Central memory CD4-positive, alpha-beta T cell (primary cell): ENCODE measurements around the gene RUBCN.
"Not testable (repeated sequence)": the region's sequence is repeated elsewhere in the genome, so short reads cannot be mapped to it uniquely, and the experiment has no call there.

ENCODE experiments used
- DNase-seq: peaks from one replicate; pipeline ENCODE4 v3.0.0; 2022

Gene RUBCN

DNA sequence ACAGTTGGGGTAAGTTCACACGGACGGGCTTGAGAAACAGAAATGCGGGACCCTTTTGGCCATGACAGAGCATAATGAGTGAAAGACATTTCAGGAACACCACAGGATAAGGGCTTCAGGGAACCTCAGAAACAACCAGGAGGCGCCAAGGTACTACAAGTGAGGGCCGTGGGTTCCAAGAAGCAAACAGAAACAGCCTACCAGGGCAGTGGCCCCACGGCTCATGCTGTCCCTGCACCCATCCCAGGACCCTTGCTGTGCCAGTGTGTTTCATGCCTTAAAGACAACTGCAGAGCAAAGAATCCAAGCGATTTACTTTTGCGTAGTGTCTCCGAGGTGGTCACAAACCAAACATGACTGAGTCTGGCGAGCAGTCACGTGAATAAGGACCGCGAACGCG lies 54.0 kb downstream of the RUBCN start:
- no peak for DNase-seq

DNA sequence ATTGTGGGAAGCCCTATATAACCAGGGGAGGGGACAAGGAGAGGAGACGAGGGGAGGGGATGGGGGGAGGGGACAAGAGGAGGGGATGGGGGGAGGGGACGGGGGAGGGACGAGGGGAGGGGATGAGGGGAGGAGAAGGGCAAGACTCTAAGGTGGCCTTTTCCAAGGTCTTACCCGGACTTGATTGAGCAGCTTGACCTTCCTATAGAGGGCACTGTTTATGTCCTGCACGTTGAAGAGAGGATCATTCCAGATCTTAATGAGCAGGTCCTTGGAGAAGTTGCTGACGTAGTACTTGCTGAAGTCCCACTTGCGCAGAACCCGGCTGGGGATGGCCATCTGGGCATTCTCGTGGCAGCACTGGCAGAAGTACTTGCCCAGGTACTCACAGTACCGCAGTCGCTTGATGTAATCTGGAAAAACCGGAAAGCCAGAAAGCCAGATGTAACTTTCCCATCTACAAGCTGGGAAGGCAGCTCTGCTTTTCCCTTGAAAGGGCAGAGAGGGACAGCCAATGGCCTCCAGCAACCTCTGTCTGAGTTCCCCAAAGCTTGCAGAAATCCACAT lies 55.7 kb downstream of the RUBCN start:
- DNase-seq, result no peak

DNA sequence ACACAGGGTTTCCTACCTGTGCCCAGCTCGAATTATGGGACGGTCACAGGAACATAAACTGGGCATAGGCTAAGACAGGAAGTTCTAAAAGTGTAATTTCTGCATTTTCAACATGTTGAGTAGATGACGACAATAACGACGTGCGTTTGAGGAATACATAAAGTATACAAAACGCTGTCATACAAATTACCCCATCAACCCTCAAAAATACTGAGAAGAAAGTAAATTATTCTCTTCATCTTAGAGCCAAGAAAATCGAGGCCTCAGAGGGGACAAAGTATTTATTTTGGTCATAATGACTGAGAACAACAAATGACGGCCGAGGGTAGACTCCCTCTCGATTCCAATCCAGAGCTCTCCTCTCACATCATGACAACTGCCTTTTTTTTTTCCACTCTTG lies 60.8 kb downstream of the RUBCN start:
- DNase-seq, result no peak

DNA sequence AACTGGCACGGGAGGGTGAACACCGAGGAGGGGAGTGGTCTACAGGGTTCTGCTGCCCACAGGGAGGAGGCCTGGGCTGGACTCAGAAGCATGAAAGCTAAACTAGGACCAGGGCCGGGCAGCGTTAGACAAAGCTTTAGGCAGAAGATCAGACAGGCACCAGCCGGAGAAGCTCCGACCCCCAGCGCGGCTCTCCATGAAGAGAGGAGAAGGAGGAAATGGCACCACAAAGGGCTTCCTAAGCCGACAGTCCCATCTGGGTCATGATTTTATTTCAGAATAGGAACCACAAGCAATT lies 61.2 kb downstream of the RUBCN start:
- no peak for DNase-seq

DNA sequence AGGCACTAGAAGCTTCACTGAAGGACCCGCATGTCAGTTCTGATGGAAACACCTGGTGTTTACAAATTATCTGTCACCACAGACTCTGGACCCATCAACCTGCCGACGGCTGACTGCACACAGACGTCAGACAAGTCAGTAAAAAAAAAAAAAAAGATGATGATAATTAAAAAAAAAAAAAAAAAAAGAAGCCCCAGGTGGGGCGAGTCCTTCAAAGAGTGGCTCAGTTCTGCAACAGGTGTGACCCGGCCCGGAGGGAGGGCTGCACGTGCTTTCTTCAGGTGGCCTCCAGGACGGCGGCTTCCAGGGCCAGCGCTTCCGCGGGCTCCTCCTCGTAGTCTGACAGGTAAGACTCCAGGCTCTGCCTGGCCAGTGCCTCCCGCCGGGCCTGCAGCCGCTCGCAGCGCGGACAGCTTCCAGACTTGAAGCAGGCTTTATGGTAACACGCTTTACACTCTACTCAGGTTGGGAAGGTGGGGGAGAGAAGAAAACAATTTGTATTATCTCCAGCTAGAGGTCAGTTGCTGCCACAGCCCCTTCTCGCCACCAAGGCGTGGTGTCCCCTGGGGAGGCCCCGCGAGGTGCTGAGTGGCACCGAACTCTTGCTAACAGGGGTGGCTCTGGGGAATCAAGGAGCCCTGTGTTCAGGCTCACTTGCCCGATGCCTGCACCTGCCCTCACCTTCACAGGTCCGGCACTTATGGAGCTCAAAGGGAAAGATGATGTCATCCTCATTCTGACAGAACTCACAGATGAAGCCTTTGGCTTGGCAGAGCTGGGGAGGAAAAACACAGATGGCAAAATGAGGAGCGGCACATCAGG lies 61.8 kb downstream of the RUBCN start:
- no peak for DNase-seq

DNA sequence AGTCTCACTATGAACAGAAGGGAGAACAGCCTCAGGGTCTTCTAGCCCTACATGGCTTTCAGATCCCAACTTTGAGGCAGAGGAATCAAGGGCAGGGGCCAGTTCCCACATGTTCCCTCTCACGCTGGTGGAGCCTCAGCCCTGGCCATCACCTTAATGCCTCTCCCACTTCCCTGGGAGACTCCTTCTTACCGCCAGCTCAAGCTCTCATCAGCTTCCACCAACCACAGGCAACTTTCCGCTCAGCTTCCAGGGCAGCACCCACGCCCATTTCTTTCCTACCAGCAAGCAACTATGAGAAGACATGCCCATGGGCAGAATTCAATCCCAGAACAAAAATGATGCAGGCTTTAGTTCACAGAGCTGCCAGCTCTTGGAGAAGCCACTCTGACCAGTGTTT lies 63.5 kb downstream of the RUBCN start:
- DNase-seq, result no peak

DNA sequence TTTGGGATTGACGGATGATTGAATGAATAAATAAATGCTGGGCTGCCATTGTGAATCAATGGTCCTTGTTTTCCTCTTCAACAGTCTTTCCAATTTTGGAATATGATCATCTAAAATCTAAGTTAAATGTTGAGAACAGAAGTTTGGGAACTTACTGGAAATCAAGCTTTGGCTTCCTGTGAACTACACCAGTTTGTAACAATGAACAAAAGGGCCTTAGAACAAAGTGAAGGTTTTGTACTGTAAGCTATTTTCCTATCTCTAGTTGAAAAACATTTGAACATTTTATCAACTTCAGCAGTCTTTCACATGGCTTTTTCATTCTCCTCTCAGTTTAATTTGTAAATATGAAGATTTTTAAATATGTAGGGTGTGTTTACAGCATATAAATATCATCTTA lies 66.3 kb downstream of the RUBCN start:
- no peak for DNase-seq

DNA sequence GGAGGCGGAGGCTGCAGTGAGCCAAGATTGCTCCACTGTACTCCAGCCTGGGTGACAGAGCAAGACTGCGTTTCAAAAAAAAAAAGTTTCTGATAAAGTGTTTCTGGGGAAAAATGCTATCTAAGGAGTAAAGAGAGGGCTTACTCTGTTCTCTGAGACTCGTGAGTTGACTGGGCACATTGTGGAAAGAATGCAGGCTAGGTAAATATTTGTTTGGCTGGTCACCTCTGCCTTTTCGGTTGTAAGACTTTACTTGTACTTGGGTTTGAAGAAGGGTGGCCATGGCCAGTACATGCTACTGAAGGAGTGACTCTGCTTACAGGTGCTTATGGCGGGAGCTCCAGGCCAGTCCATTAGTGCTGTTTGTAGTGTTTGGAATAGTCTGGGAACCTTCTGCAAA lies 68.7 kb downstream of the RUBCN start:
- DNase-seq, result no peak

DNA sequence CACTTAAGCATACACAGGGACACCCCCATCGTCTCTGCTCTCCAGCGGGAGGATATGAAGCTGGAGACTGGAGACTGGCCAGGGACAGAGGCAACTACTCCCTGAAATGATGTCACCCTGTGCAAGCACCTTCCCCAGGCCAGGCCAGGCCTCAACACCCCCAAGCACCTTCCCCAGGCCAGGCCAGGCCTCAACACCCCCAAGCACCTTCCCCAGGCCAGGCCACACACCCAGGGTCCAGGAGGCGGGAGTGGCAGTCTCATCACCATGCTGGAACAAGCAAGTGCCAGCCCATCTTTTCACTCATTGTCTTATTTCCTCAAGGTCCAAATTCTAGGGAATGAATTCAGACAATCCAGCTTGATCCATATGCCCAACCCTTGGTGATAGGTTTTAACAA lies 69.4 kb downstream of the RUBCN start:
- DNase-seq, result not testable (repeated sequence)

DNA sequence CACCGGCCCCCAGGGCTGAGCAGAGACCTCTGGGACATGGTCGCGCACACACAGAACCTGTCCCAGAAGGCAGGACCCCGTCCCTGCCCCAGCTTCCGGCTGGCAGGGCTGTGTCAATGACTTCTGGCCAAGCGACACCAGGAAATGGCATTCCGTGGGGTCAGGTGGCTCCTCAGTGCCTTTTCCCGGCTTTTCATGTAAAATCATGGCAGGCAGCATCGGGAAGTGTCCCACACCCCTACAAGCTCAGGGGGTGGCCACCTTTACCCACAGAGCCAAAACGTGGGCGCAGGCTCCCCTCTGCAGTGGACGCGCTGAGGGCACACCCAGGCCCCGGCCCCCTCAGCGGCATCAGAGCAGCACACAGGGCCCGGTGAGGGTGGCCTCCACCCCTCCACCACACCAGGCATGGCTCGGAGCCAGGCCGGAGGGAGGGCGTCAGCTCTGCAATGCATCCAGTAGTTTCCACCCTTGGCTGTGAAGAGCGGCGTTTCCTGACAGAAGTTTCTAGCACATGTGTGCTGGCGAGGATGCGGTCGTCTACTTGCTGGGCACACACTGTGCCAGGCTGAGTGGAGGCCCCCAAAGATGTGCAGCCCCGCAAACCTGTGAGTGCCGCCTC lies 70.4 kb downstream of the RUBCN start:
- not testable (repeated sequence) for DNase-seq

DNA sequence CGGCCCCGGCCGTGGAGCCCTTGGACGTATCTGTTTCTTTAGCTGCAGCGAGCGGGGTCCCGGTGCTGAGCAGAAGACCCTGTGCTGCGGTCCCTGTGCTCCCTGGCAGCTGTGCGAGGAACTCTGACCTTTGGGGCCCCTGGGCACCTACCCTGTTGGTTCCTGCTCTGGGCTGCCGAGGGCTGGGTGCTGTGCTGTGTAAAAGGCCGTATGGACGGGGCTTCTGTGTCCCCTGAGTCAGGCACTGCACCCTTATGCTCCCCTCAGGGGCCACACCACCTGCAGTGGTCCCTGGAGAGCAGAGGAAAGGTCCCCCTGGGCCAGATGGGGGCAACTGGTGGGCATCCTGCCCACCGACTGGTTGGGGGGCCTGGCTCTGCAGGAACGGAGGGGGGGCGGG lies 71.2 kb downstream of the RUBCN start:
- not testable (repeated sequence) for DNase-seq

DNA sequence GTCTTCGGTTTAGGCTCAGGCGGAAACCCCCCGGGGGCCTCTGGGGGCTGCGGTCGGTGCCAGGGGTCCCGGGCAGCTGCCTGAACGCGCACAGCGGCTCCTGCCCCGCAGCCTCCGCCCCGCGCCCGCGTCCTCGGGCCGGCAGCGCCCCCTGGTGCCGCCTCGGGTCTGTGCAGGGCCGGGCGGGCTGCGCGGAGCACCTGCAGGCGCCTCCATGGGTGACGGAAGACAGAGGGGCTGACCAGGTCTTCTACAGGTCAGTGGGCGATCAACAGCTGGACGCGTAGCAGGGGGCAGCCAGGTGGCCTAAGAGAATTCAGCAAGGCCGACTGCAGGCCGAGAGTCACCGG lies 71.6 kb downstream of the RUBCN start:
- not testable (repeated sequence) for DNase-seq

DNA sequence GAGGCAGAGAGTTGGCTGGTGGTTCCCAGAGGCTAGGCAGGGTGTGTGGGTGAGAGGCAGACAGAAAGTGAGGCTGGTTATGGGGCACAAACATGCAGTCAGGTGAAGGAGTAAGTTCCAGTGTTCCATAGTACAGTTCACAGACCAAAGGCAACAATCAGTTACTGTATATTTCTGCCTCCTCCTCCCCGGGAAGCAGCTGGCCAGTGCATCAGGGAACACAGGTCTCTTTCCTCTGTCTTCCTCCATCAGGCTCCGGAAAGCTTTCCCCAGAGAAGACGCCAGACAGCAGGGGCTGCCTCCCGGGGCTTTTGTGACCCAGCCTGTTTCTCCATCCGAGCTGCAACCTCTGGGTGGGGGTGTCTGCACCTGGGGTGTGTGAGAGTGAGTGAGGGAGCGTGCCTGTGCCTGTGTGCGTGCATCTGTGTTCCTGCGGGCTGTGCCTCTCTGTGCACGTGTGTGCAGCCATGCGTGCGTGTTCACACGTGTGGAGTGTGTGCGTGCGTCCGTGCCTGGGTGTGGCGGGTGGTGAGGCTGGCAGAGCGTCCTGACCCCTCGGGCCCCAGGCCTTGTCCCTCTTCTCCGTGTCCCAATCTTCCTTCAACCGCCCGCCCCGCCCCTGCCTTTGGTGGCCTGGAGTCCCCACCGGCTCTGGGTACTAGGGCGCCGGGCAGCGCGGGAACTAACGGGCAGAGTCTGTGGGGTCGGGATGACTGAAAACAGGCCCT lies 72.1 kb downstream of the RUBCN start:
- DNase-seq, result peak; percentile 53

DNA sequence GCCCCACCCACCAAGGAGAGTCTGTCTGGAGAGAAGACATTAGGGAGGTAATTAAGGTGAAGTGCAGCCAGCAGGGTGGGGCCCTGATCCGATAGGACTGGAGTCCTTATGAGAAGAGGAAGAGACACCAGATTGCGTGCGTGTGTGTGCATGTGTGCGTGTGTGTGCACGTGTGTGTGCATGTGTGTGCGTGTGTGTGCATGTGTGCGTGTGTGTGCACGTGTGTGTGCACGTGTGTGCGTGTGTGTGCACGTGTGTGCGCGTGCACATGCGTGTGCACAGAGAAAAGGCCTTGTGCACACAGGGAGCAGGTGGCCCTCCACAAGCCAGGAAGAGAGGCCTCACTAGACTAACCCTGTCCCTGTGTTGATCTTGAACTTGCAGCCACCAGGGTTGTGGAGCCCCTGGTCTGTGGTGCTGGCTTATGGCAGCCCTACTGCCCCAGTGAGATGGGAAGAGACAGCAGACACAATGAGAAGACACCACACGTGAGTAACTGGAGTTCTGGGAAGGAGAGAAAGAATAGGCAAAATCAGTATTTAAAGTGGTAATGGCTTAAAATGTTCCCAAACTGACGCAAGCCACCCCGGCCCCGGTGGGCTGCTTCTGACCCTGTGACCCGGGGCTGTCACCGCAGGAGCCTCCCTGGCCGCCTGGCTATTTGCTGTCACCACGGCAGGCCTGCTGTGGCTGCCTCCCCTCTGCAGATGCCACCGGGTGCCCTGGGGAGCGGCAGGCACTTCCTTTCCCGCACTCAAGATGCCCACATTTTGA lies 73.2 kb downstream of the RUBCN start:
- not testable (repeated sequence) for DNase-seq

DNA sequence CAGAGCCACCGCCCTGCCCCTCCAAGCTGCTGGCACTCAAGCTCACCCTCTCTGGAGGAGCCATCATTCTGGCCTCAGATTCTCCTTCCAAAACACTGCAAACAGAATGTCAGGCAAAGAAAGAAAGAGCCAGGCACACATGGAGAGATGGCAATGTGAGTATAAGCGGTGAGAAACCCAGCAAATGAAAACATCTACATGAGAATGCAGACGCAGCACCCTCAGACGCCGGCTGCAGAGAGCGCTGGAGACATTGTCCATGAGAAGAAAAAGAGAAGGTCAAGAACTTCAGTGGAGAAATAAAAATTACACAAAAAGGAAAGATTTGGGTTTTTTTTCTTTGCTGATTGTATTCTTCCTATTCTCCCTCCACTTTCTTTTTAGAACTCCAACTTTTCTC lies 74.4 kb downstream of the RUBCN start:
- DNase-seq, result not testable (repeated sequence)

DNA sequence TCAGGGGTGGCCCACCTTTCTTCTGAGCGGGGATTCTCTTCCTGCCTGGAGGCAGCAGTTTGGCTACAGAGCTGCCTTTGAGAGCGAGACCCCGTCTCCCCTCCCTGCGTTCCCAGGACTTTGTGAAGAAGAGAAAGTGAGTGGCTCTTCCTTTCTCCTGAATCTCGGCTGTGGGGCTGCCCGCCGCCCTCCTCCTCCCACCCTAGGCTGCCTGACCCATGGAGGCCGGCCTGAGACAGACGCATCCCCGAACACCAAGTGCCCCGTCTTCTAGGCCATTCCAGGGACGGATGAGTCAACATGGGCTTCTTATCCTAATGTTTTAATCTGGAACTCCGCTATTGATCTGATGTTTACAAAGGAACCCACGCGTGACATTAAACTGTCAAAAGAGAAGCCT lies 74.8 kb downstream of the RUBCN start:
- DNase-seq, result not testable (repeated sequence)

DNA sequence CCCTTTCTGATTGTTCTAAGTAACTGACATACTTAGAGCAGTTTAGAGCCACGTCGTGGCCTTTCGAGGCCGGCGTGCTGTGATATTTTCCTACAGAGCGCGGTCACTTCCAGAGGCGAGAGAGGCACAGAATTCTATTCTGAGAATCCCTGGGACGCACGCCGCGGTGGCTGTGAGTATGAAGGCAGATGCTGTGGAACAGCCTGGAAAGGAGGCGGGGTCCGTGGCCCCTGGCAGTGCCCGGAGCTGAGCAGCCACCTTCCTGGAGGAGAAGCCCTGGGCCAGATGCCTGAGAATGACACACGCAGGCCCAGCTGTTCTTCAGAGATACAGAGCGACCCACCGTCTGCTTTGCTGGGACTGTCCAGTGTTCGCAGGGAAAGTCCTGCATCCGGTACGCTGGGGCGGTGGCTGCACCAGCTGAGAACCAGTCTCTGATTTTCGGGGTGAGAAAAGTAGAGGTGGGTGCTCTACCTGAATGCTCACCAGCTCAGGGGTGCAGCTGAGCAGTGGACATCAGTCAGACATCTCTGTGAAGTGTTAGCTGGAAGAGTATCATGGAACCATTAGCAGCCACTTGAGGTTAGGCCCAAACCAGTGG lies 75.4 kb downstream of the RUBCN start:
- not testable (repeated sequence) for DNase-seq

DNA sequence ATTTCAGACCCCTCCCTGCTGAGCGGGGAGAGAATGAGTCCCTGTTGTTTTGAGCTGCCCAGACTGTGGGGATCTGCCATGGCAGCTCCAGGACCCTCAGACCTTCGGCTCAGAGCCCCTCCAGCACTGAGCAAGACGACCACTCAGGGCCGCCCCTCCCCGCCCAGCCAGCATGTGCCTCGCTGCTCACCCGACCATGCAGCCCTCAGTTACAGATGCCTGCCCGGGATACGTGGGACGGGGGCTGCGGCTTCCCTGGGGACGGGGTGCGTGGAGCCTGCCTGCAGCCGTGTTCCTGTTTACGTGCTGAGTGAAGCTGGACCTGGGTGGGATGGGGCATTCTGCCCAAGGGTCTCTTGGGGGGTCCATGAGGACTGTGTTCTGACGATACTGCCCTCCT lies 77.0 kb downstream of the RUBCN start:
- DNase-seq, result not testable (repeated sequence)

DNA sequence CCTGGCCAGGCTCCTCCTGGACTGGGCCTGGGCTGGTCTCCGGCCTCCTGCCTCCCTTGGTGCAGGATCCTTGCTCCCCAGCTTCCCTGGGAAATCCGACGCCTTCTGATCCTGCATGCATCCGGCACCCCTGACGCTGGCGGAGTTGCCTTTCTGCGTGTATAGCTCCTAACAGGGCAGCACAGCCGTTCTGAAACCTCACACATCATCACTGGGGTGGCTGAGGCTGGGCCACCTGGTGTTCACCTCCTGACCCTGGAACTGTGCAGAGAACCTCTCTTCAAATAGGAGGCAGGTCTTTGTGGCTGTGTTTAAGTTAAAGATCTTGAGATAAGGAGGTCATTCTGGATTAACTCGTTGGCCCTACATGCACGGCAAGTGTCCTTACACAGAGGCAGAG lies 77.6 kb downstream of the RUBCN start:
- not testable (repeated sequence) for DNase-seq

DNA sequence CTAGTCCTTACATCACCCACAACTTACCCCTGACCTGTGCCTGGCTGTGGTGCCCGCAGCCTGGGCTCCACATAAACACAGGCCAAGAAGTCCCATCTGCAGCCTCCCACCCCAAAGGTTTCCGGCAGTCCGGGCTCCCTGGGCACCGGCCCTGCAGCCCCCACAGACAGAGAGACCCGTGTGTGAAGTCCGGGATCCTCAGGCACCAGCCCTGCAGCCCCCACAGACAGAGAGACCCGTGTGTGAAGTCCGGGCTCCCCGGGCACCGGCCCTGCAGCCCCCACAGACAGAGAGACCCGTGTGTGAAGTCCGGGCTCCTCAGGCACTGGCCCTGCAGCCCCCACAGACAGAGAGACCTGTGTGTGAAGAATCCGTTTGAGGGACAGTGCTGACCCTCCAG lies 78.0 kb downstream of the RUBCN start:
- not testable (repeated sequence) for DNase-seq

DNA sequence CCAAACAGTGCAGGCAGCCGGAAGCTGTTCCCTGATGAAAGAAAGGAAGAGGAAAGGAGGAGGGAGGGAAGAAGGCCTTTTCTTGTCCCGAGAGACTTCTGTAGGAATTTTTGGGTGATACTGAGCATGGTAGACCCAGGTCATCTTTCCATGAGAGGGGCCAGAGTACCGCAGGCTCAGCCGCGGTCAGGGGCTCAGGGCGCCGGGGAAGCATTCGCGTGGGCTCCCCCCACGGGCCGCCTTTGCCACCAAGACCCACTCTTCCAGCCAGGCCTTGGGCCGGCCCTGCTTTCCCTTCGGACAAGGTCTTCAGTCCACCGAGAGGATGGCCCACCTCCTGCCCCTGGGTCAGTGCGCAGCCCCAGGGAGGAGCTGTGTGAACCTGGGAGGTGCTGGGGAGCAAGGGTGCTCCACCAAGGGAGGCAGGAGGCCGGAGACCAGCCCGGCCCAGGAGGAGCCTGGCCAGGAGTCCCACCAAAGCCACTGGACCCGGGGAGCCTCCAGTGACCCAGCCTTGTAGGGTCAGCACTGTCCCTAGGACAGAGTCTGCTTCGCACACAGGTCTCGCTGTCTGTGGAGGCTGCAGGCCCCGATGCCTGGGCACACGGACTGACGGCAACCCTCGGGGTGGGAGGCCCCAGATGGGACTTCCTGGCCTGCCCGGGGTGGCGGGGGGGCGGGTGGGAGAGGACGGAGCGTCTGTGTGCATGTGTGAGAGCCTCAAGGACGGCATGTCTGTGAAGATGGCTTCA lies 79.0 kb downstream of the RUBCN start:
- DNase-seq, result not testable (repeated sequence)

DNA sequence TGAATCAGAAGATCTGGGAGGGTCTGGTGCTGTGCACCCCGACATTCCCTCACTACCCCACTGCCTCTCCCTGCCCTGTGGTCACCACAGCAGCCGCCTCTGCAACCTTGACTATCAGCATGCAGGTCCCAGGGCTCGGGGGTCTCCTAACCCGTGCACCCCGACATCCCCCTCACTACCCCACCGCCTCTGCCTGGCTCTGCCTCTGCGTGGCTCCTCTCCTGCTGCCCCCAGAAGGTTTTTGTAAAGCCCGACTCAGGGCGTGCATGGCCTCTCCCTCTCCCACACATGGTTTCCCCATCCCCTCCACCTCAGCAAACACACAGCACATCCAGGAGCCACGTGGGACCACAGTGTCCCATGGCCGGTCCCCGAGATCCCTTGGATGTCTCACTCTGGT lies 79.7 kb downstream of the RUBCN start:
- not testable (repeated sequence) for DNase-seq
